Hematopoietic multipotent progenitor cell (in vitro differentiated cells): ENCODE results near the gene SHISA4. TPM values are rescaled to one million over a fixed set of nuclear protein-coding genes. Genes with fewer than 3 reads are reported as not detected.
"Not testable (repeated sequence)": the region's sequence is repeated elsewhere in the genome, so short reads cannot be mapped to it uniquely, and the experiment has no call there.

Experiments
- DNase-seq, 3 donors: peaks; one replicate each; pipeline ENCODE4 v3.0.0-alpha.2; 2011 to 2015; ENCODE audit warnings: low read depth in 2 of 3, low spot score in 2 of 3
- total RNA-seq: library from RNA; depleted of rRNA; stranded (reverse); fragments of >200 nt; gene quantifications from one replicate; pipeline ENCODE4 v1.2.3, GENCODE V29; 2012

The SHISA4 gene
- total RNA-seq, 1 donor = 0.81 TPM

- peak; percentile 47 to 88 (median 87) for DNase-seq
Observed at GRCh38 chr1:201895913-201896807, 7.5 kb downstream of the SHISA4 start.

DNA sequence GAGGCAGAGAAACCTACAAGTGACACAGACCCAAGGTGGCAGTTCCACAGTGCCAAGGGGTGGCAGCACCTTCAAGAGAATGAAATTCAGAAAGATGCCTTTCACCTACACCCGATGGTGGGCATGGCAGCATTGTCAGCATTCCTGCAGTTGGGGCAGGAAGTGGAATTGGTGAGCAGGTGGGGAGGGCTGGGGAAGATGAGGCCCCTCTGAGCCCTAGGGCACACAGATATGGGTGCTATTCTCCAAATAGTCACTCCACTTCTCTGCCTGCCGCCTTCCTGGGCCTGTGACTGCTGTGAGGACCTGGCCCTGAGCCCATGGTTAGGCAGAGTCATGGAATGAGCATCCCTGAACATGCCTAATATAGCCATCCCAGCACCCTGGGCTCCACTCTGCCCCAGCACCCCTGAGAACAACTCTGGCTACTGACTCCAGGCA lies 8.3 kb downstream of the SHISA4 start:
- DNase-seq = no peak

DNA sequence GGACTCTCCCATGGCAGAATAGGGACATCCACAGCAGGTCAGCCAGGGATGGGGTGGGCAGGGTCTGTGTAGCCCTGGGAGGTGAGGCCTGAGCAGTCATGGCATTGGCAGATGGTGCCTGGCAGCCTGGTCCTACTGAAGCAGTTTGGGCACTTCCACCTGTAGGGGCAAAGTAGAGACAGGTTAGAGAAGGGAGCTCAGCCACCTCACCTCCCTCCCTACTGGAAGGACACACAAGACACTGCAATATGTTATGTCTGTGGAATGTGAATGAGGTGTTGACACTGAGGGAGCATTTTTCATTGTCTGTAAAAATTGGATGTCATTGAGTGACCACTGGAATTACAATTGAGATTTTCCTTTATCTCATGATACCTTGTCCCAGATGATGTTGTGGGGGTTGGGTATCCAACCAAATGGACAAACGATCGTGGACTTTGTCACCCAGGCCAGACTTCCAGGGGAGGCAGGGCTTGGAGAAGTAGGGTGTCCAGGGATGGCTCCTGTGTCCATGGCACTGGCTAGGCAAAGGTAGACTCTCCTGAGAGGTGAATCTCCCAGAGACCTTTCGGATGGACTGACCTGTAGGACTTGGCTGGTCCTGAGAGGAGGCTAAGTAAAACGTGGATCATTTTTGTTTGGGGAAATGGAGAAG lies 9.7 kb downstream of the SHISA4 start:
- DNase-seq = no peak

- DNase-seq = no peak
Observed at GRCh38 chr1:201898992-201899391, 10.3 kb downstream of the SHISA4 start.

DNA sequence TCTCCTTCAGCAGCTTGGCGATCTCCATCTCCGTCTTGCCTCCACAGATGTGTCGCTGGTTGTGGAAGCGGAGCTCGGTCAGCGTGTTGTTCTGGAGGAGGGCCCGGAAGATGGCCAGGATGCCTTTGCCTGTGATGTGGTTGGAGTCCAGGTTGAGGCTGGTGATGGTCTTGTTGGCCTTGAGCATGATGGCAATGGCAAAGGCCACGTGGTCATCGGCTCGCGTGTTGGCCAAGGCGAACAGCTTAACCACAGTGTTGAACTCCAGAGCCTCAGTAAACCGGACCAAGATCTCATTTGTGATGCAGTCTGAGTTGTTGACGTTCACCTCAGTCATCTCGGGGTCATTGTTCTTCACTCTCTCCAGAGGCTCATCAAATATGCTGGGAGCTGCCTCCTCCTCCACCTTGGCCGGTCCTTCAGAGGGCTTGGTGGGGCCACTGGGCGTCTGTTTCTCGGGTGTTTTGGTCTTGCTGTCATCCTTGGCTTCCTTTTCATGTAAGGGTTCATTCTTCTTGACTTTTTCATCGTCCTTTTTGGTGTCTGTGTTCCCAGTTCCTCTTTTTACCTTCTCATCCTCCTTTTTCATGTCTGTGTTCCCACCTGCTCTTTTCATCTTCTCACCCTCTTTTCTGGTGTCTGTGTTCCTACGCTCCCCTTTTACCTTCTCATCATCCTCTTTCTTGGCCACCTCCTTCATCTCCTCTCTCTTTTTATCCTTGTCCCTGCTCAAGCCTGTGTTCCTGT lies 11.2 kb downstream of the SHISA4 start:
- no peak for DNase-seq

DNA sequence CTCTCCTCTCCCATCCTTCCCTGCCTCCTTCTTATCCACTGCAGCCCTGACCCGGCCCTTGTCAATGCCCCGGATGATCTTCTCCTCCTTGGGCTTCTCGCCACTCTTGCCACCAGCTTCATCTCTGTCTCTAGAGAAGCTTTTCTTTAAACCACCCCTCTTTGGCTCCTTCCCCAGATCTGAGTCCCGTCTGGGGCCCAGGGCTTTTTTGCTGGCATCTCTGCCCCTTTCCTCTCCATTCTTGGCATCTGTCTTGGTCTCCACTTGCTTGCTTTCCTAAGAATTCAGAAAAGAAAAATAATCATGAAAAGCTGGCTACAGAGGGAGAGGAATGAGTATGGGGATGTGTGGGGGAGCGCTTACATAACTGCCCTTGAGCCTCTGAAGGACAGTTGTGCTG lies 11.8 kb downstream of the SHISA4 start:
- DNase-seq = no peak

- DNase-seq = not testable (repeated sequence)
Observed at GRCh38 chr1:201901036-201901435, 12.3 kb downstream of the SHISA4 start.

- DNase-seq = no peak
Observed at GRCh38 chr1:201902198-201902597, 13.5 kb downstream of the SHISA4 start.

GRCh38 chr1:201903135-201903534 lies 14.4 kb downstream of the SHISA4 start:
- DNase-seq = no peak

DNA sequence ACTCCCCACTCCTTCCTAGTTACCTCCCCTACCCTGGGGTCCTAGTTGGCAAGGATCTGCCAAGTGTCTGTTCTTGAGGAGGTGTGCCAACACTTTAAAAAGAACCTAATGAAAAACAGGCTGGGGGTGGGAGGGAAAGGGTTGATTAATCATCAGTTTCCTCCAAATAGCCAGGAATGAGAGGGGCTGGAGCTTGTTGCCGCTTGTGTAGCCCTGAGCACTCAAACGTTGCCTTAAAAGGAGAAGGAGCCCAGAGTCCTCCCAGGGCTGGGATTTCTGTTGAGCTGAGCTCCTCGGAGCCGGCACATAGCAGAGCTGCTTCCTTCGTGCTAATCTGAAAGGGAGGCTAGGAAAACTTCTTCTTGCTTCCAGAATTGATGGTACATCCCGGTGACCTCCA lies 15.9 kb downstream of the SHISA4 start:
- no peak for DNase-seq

DNA sequence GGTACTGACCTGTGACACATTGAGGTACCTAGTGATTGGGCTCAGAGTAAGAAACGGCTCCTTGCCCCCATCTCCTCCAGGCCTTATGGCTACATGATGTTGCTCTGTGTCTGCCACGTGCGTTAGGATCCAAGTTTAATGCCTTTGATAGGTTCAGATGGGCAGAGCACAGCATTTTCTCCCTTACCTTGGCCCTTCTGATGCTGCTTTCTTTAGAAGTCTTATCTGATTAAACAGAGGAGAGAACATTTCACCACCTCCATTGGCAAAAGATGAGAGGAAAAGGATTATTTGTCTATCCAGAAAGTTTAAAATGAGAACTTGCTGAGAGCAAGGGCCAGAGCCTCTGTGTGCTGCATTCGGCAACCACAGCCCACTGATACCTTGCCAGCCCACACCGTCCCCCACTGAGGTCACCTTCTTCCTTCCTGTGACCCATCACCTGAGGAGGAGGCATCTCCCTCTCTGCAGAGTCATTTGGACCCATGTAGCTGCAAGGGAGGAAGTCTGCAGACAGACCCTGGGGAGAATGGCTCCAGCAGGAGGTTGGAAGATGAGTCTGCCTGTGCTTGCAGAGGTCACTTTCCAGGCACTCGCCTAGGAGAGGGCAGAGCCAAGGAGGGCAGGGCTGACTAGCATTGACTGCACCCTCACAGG lies 16.7 kb downstream of the SHISA4 start:
- DNase-seq = no peak

GRCh38 chr1:201906336-201906735 lies 17.6 kb downstream of the SHISA4 start:
- DNase-seq = no peak

- no peak for DNase-seq
Observed at GRCh38 chr1:201907621-201908020, 18.9 kb downstream of the SHISA4 start.

GRCh38 chr1:201911826-201912571 lies 23.3 kb downstream of the SHISA4 start:
- DNase-seq = no peak

GRCh38 chr1:201912832-201913231 lies 24.1 kb downstream of the SHISA4 start:
- DNase-seq = no peak

DNA sequence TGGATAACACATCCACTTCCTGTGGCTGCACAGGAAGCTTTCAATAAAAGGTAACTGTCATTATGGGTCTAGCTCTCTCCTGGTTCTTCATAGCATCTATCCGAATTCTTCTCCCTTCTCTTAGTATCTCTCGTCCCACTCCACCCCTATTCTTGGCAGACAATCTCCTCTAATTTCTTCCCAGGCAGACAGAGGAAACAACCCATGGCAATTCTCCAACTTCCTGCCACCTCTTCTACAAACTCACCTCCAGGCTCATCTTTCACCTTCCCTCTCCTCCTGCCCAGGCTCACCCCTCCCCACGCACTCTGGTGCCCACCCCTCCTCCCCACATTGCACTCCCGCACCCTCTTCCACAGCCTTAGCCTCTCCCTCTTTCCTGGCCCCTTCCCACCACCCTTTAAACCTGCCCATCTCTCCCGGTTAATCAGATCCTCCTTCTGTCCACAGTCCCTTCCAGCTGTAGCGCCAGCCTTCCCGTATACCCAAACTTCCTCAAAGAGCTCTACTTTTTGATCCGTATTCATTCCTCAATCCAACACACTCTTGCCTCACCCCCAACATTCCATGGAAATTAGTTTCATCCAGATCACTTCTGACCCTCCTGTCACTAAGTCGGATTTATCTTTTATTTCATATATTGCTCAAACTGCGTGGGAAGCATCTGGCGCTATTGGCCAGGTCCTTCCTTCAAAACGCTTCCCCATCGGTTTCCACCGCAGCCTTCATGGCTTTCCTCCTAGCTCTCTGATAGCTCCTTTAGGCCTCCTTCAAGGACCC lies 25.9 kb downstream of the SHISA4 start:
- DNase-seq = no peak

- peak in 2 of 3 donors; percentile 39 to 48 for DNase-seq
Observed at GRCh38 chr1:201916649-201917249, 28.1 kb downstream of the SHISA4 start.

DNA sequence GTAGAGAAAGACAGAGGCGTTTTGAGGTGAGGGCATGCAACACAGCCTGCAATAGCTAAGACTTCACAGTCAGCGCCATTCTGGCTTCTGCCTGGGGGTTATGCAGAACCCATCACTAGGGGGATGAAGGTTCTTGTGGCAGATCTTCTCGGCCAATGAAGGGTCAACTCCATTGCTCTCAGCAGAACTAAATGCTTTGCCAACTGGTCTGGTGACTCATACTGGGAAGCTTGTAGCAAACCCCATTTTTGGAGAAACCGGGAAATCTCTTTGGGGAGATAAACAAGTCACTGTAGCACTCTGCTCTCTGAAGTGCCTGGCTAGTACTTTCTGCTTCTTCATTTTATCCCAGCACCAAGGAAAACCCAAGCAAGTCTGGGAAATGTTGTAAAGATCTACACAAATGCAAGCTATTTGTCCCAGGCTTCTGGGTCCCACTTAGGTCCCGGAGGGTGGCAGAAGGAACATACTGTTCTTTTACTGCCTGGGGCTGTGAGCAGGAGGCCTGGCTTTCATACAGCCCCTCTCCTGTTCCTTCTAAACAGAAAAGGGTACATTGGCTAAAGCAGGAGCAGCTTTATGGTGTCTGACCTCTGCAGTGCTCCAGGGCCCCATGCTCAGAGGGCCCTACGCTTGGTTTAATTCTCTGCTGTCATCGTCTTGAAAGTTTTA lies 28.8 kb downstream of the SHISA4 start:
- DNase-seq = no peak
